Thymus (tissue), 11 donors: Measurements from ENCODE around the gene PIEZO2. TPM values are rescaled to one million over a fixed set of nuclear protein-coding genes. Genes with fewer than 3 reads are reported as not detected.
"Not testable (repeated sequence)": the region's sequence is repeated elsewhere in the genome, so short reads cannot be mapped to it uniquely, and the experiment has no call there.

Experiments used
- DNase-seq, 9 donors: peaks; one replicate each; pipeline ENCODE4 v3.0.0-alpha.2; 2013; ENCODE audit warnings: low spot score in 9 of 9, low read depth in 6 of 9, missing footprints in 1 of 9
- H3K27ac ChIP-seq, 2 donors: one replicate each; pipeline ENCODE4 v1.5.1; 2013; ENCODE audit warnings: control low read depth in 1 of 2, low read depth in 1 of 2, low read length in 1 of 2, mild to moderate bottlenecking in 1 of 2, moderate library complexity in 1 of 2
- H3K27me3 ChIP-seq, 2 donors: one replicate each; pipeline ENCODE4 v1.5.1; 2013; ENCODE audit warnings: low read length in 1 of 2; ENCODE audit not compliant: control insufficient read depth in 2 of 2, insufficient read depth in 1 of 2
- H3K36me3 ChIP-seq, 2 donors: one replicate each; pipeline ENCODE4 v1.5.1; 2013; ENCODE audit warnings: low read length in 1 of 2, mild to moderate bottlenecking in 1 of 2, moderate library complexity in 1 of 2; ENCODE audit not compliant: control insufficient read depth in 2 of 2, insufficient read depth in 2 of 2
- H3K4me1 ChIP-seq, 2 donors: one replicate each; pipeline ENCODE4 v1.5.1; 2013; ENCODE audit warnings: low read length in 2 of 2; ENCODE audit not compliant: control insufficient read depth in 2 of 2, insufficient read depth in 2 of 2
- H3K4me3 ChIP-seq, 2 donors: one replicate each; pipeline ENCODE4 v1.5.1; 2013; ENCODE audit warnings: low read length in 2 of 2, control low read depth in 1 of 2, mild to moderate bottlenecking in 1 of 2
- H3K9me3 ChIP-seq, 2 donors: one replicate each; pipeline ENCODE4 v1.5.1; 2013; ENCODE audit warnings: low read length in 1 of 2, mild to moderate bottlenecking in 1 of 2; ENCODE audit not compliant: control insufficient read depth in 2 of 2, insufficient read depth in 1 of 2
- whole genome bisulfite sequencing: extraction: QIAGEN DNeasy Blood & Tissue Kit; methylation state at CpG from one replicate; pipeline ENCODE4 v1.1.7; 2013; 5-methylcytosine and 5-hydroxymethylcytosine counted together
- polyA plus RNA-seq: library from polyadenylated mRNA; stranded (reverse); fragments of 200-250 nt; gene quantifications from one replicate; pipeline ENCODE4 v1.2.3, GENCODE V29; 2013
- total RNA-seq: library from RNA; stranded (reverse); fragments of 120-200 nt; gene quantifications from one replicate; pipeline ENCODE4 v1.2.4, GENCODE V29; 2013
- donor health status: healthy.

PIEZO2 gene
- total and polyA plus RNA-seq, 2 donors = 1.5 to 3.2 TPM

DNA sequence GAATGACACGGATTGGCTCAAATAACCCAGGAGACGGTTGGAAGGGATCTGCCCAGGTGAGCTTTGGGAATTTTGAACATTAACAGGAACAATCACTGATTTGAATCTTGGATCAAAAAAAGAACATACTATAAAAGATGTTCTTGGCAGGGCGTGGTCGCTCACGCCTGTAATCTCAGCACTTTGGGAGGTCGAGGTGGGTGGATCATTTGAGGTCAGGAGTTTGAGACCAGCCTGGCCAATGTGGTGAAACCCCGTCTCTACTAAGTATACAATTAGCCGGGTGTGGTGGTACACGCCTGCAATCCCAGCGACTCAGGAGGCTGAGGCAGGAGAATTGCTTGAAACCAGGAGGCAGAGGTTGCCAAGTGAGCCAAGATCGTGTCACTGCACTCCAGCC, 24.8 kb upstream of the PIEZO2 start:
- 97% methylated on average over 11 of the region's 11 CpGs for WGBS
- H3K4me1 ChIP-seq, DNase-seq: not testable (repeated sequence)

DNA sequence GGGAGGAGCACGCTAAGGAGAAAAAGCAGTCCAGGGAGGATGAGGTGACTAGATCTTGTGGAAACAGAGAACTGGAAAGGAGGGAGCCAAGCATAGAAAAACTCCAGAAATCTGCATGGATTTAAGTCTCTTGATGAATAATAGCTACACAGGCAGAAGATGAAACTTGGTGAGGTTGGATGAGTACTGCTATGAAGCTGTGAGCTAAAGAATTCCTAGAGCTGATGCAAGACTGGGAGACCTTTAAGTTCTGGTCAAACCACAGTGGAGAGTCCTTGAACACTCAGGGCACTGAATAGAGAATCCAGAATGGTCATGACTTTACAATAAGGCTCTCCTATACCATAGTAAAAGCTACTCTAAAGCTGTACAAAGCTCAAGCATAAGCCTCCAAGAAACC, 18.4 kb upstream of the PIEZO2 start:
- 100% methylated on average over 1 of the region's 1 CpG for WGBS
- DNase-seq = no peak
- Histone ChIP-seq H3K27me3 (no peaks in the 10 kb centered on the region), H3K27ac (no peak overlapping the region), H3K4me3 (no peak overlapping the region), H3K4me1 (peaks cover 0 to 5% of the 10 kb centered on the region in 2 donors), H3K9me3 (no peaks in the 10 kb centered on the region), H3K36me3 (no peaks in the 10 kb centered on the region)

More for the DNA sequence above, 24.8 kb upstream of the PIEZO2 start:
- H3K27ac ChIP-seq = peak overlapping the region in 1 of 2 donors; percentile 5
- not testable (repeated sequence) for H3K4me3 ChIP-seq, H3K27me3 ChIP-seq, H3K36me3 ChIP-seq, H3K9me3 ChIP-seq

DNA sequence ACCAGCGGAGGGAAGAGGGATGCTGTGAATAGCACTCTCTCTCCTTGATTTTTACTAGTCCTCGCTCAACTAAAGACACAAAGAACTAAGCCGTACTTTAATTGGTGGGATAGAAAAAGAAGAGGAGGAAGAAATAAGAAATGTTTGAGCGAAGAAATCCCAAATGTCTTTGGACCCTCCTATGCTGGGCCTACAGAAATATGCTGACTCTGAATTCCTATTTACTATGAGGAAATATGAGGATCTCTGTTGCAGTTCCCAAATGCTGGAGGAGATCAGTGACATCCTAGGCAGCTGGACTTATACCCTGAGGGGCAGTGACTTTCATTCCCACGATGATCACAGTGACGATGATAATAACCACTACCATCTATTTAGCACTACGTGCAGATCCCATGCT, 16.6 kb upstream of the PIEZO2 start:
- DNase-seq = no peak
- H3K36me3 ChIP-seq = no peaks in the 10 kb centered on the region
- H3K27me3 ChIP-seq = no peaks in the 10 kb centered on the region
- peaks cover 0 to 8% of the 10 kb centered on the region in 2 donors for H3K4me1 ChIP-seq
- H3K27ac ChIP-seq = no peak overlapping the region
- H3K9me3 ChIP-seq = no peaks in the 10 kb centered on the region
- no peak overlapping the region for H3K4me3 ChIP-seq
- WGBS = 98% methylated on average over 7 of the region's 7 CpGs

DNA sequence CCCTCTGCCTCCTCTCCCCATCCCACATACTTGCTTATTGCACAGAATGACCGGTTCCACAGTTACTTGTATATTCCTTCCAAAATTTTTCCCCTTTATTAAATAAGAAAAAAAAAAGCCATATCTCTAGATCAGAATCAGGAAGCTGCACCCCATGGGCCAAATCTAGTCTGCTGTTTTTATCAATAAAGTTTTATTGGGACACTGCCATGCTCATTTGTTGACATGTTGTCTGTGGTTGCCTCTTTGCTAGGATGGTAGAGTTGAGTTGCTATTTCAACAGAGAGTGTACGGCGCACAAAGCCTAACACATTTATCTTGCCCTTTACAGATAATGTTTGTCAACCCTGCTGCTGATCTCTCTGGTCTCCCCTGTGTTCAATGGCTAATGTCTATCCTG, 15.8 kb upstream of the PIEZO2 start:
- 97% methylated on average over 3 of the region's 3 CpGs for WGBS
- no peak for DNase-seq
- no peaks in the 10 kb centered on the region for H3K27me3 ChIP-seq
- no peak overlapping the region for H3K27ac ChIP-seq
- H3K36me3 ChIP-seq = no peaks in the 10 kb centered on the region
- H3K4me1 ChIP-seq = peaks cover 0 to 8% of the 10 kb centered on the region in 2 donors
- H3K4me3 ChIP-seq = no peak overlapping the region
- H3K9me3 ChIP-seq = no peaks in the 10 kb centered on the region

DNA sequence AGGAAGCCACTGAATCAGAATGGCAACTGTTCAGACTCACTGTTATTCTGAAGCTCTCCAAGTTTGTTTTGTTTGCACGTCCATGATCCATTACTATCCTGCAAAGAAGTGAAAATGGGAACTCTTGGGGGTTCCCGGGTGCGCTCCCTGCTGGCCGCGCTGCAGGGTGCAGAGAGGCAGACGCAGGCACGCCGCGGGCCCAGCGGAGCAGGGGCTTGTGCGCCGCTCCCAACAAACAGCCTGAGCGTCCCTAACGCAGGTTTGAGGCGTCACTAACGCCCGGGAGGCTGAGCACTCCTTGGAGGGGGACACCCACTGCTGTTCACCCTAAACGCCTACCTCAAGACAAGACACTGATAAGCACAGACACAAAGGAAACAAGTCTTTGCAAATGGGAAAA, 14.3 kb upstream of the PIEZO2 start:
- Histone ChIP-seq H3K9me3 (no peaks in the 10 kb centered on the region), H3K27me3 (no peaks in the 10 kb centered on the region), H3K36me3 (no peaks in the 10 kb centered on the region), H3K27ac (no peak overlapping the region), H3K4me1 (peaks cover 0 to 8% of the 10 kb centered on the region in 2 donors), H3K4me3 (no peak overlapping the region)
- peak in 5 of 9 donors; percentile 9 to 59 (median 35) for DNase-seq
- 17% methylated on average over 18 of the region's 18 CpGs for WGBS

DNA sequence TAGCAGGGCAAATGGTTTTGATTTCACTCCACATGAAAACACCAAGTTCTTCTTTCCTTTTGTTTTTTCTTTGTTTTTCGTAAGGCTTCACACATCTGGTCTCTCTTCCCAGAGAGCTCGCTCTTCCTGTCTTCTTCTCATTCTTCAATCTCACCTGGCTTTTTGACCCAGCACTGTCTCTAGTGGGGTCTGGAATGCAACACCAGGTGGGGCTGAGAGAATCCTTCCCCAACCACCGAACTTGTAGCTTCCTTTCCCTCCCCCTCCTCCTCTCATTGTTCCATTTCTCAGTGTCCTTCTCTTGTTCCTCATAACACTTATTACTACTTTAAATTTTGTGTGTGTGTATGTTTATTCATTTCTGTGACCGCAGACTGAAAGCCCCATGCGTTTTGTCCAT, 13.5 kb upstream of the PIEZO2 start:
- 75% methylated on average over 5 of the region's 5 CpGs for WGBS
- Histone ChIP-seq H3K27ac (no peak overlapping the region), H3K4me3 (no peak overlapping the region), H3K36me3 (no peaks in the 10 kb centered on the region), H3K27me3 (no peaks in the 10 kb centered on the region), H3K9me3 (no peaks in the 10 kb centered on the region), H3K4me1 (peaks cover 0 to 8% of the 10 kb centered on the region in 2 donors)
- DNase-seq = no peak

DNA sequence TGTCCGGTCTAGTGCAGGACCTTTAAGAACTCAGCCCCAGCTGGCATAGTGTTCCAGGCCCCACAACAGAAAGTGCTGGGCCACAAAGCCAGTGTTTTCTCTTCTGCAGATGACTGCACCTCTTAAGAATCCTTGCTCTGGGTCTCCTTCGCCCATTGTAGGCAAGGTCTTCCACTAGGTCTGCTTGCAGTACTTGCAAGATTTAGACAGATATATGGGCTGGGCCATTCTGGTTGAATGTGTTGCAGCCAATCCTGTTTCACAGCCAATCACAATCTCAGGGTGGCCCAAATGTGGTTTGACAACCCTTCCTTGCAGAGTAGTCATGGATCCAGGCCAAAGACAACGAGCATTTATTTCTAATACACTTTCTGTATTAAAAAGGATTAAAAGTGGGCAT, 13.1 kb upstream of the PIEZO2 start:
- no peak overlapping the region for H3K4me3 ChIP-seq
- WGBS = 97% methylated on average over 3 of the region's 3 CpGs
- H3K36me3 ChIP-seq = no peaks in the 10 kb centered on the region
- H3K27ac ChIP-seq = no peak overlapping the region
- H3K4me1 ChIP-seq = peaks cover 0 to 8% of the 10 kb centered on the region in 2 donors
- H3K9me3 ChIP-seq = no peaks in the 10 kb centered on the region
- DNase-seq = no peak
- no peaks in the 10 kb centered on the region for H3K27me3 ChIP-seq

DNA sequence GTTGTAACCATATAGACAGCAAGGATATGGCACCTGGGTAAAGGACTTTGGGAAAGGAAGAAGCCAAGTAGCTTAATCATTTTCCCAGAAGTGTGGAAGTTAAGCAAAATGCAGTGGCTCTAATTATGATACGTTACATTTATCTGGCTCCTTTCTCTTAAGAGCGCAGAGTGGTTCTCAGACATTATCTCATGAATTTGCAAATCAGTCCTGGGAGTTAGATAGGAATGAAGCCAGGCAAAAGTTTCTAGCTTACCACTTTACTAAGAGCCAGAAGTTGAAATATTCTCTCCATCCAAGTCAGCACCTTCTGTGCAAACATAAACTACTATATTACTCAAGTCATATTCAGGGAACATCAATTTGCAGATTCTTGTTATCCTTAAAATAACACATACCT, 10.9 kb upstream of the PIEZO2 start:
- WGBS = 92% methylated on average over 2 of the region's 2 CpGs
- Histone ChIP-seq H3K9me3 (no peaks in the 10 kb centered on the region), H3K27ac (no peak overlapping the region), H3K27me3 (no peaks in the 10 kb centered on the region), H3K4me3 (no peak overlapping the region), H3K36me3 (no peaks in the 10 kb centered on the region), H3K4me1 (peaks cover 0 to 8% of the 10 kb centered on the region in 2 donors)
- no peak for DNase-seq

DNA sequence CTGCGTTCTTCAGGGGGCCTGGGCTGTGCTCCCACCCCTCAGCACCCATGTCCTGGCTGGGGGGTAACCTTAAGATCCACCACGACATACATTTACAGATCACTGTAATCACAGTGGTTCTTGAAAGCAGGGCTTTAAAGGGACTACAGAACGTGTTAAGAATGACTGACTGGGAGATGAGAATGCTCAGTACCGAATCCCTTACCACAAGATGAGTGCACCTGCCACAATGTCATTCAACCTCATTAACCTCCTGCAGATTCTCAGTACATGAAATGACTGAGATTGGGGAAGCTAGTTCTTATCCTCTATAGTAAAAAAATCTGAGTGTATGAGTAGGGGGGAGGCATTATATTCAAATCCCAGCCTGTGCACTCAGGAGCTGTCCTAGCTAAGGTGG, 10.5 kb upstream of the PIEZO2 start:
- 61% methylated on average over 4 of the region's 4 CpGs for WGBS
- no peak for DNase-seq
- H3K27me3 ChIP-seq = no peaks in the 10 kb centered on the region
- H3K36me3 ChIP-seq = no peaks in the 10 kb centered on the region
- H3K4me3 ChIP-seq = no peak overlapping the region
- H3K27ac ChIP-seq = no peak overlapping the region
- H3K4me1 ChIP-seq = peaks cover 0 to 8% of the 10 kb centered on the region in 2 donors
- H3K9me3 ChIP-seq = no peaks in the 10 kb centered on the region

DNA sequence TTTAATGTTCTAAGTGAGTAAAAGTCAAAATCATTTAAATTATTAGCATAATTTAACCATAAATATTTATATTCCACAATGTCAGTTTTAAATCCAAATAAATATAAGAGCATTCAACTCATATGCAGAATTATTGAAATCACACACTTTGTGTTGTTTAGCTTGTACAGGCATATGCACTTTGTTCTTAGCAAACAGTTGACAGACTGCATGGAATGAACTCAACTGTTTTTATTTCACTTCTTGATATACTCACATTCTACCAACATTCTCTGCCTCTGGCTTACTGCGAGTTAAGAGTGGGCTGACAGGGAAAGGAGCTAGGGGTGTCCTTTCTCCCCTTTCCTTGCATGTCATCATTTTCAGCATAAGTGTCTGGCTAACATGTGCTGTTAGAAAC, 7.6 kb upstream of the PIEZO2 start:
- Histone ChIP-seq H3K9me3 (no peaks in the 10 kb centered on the region), H3K27ac (no peak overlapping the region), H3K4me3 (no peak overlapping the region), H3K27me3 (no peaks in the 10 kb centered on the region), H3K36me3 (no peaks in the 10 kb centered on the region), H3K4me1 (no peaks in the 10 kb centered on the region)
- WGBS = 95% methylated on average over 1 of the region's 1 CpG
- no peak for DNase-seq
